Measurements from ENCODE around the gene ZNF219.
A peak's percentile ranks its signal among the peaks of the same experiment; 100 is the strongest.

ZNF219 gene

DNA sequence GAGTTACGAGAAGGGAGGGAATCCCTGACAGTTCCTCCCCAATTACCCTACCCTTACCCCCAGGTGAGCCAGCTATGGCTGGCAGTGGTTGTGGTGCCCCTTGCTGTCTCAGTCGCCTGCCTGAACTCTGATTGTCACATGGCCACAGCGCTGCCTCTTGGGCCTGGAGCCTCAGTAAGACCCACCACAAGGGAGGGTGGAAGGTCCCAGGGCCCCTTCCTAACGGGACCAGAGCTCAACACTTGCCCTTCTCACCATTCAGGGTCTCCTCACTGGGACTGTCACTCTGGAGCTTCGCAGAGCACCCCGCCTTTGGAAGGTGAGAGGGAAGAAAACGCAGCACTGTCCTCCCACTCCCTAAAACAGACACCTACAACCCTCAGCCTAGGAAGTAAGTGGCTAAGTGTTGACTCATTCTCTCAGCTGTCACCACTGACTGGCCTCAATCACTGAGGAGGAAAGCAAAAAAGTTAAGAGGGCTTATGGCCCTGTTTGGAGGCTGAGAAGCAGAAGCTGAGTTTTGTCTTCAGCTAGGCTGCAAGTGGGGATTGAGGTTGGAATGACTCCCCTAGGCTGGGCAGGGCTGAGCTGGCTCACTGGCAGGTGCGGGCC, 3.5 kb upstream of the ZNF219 start:
- no peak for DNase-seq

DNA sequence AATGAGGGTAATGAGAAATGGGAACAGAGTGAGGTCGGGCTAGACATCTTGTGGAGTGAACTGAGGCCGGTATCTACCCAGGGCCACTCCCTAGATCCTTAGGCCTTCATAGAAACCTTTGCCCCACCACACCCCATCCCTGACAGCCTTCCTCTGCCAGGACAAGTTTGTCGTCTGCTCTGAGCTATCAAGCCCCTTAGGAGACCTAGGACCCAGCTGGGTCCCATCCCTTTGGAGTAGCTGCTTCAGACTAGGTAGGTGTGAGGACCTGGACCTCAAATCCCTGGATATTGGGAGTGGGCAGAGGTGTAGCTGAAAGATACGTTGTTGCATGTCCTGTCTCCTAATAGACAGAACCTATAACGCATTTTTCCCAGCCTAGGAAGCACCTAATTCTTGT, 2.5 kb upstream of the ZNF219 start, which contains the start of gene TMEM253:
TMEM253 (plus strand) TSS at position 136 of the 400 bp plus-strand sequence. CDS start 278 bp downstream, outside the sequence.
- DNase-seq: no peak

DNA sequence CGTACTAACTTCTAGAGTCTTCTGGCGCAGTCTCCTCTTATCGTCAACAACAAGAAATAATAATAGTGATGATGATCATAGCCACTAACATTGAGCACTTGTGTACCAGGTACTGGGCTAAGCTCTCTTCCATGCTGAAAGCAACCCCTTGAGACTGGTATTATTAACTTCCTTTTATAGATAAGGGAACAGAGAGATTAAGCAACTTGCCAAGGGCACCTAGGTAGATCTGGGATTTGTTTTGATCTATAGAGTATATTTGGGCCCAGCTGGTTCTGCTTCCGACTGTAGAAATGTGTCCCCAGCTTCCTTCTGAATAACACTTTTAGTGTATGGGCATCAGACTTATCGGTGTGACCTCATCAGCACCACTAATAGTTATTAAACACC, 1.1 kb upstream of the ZNF219 start:
- DNase-seq: no peak

DNA sequence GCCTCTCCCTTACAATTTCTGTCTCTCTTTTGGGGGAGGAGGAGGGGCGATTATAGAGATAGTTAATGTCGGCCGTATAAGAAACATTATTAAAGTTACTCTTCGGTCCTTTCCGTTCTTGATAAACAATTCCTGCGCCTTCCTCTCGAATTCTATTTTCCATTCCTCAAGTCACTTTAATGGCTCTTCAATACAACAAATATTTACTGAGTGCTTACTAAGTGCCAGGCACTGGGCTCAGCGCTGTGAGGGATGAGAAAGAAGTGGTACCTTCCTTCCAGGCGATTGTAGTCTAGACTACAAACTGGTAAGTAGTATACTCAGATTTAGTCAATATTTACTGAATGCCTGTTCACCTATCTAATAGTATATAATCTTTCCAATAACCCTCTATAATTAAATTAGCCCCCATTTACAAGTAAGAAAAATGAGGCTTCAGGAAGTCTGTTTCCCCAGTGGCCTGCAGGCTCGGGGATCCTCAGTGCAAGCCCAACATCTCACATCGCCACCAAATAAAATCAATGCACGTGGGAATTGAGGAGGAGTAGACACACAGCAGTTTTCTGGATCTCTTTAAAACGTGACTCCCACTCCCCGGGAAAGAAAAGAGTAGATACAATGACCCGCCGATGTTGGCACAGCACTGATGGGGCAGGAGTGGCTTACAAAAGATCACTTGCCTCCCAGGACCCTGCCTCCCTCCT, 589 bp upstream of the ZNF219 start:
- no peak for DNase-seq

DNA sequence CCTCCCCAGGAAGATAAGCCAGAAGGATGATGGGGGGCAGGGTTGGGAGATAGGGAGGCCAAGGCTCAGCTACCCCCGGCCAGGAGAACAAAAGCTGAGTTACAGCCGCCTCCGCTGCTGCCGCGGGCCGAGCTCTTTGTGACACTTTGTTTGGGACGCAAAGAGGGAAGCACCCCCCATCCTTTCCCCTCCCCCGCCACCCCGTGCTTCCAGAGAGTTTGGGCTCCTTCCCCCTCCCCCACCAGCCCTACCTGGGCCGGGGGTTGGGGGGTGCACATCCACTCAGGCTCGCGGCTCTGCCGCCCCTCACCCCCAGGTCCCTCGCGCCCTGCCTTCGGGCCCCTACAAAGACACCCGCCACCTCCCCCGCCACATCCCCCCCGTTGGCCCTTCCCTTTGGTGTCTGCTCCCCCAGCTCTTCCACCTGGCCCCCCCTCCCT, 799 bp downstream of the ZNF219 start:
- DNase-seq: no peak

DNA sequence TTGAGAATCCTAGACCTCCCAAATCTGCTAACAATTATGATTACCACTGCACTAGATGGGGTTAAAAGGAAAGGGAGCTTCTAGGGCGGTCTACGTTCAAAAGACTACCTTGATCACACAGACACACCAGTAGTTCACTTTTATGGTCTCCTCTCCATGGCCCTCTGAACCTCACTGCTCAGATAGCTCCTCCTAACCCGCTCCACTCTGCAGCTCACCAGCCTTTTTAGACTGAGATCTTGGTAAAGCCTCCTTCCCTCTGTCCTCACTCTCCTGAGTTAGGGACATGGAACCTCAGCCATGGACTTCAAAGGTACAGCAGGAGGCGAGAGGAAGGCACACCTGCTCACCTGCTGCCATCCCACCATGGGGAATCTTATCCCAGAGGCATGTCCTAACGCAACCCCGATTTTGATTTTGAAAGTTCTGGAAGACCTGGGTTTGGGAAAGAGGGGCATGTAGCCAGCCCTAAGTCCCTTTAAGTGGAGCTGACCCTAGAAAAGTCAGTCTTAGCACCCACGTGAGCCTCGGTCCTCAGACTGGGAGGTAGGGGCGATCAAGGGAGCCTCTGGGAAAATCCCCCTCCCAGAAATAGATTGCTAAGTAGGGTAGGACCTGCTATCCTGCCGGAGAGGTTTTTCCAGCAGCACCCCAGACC, 1.3 kb downstream of the ZNF219 start:
- DNase-seq: no peak

DNA sequence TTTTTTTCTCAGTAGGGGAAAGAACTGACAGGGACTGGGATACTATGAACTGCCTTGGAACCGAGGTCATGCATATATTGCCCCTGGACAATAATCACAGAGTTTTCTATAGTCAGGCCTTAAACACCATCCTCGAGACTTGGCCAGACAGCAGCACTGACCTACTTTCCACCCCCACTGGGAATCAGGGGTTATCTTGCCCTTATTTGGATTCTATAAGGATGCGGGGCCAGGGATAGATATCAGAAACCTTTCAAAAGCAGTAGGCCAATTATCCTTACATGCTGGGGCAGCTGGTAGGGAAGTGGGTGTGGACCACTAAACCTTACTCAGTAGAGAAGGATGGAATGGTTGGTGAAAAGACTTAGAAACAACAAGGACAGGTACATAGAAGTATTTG, 2.0 kb downstream of the ZNF219 start:
- no peak for DNase-seq

DNA sequence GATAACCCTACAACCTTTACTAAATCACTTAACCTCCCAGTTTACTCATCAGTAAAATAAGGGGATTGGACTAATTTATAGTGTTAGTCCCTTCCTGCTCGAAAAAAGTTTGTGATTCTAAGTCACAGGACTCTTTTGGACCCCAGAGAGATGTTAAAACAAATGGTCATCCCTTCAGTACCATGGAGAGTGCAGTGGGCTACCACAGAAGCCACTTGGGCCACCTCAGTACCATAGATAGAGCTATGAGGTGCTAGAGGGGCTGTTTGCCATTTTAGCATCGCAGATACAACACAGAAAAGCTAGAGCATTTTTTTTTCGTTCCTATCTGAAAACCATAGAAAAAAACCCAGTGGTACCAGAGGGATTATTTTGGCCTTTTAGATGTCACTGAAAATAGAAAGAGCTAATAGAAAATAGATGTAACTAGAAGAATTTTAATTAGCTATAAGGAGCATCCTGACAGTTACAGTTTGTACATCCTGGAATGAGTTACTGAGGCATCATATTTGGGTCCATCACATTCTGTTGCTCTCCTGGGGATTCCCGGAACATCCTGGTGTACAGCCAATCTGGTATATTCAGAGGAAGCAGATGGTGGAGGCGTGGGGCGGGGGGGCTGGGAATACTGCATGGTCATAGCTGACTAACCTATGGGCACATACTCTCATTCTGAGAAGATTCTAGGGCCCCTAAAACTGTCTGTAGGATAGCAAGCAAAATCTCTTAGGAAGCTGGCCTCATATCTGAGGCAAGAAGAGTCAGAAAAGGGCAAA, 2.8 kb downstream of the ZNF219 start:
- DNase-seq: no peak

DNA sequence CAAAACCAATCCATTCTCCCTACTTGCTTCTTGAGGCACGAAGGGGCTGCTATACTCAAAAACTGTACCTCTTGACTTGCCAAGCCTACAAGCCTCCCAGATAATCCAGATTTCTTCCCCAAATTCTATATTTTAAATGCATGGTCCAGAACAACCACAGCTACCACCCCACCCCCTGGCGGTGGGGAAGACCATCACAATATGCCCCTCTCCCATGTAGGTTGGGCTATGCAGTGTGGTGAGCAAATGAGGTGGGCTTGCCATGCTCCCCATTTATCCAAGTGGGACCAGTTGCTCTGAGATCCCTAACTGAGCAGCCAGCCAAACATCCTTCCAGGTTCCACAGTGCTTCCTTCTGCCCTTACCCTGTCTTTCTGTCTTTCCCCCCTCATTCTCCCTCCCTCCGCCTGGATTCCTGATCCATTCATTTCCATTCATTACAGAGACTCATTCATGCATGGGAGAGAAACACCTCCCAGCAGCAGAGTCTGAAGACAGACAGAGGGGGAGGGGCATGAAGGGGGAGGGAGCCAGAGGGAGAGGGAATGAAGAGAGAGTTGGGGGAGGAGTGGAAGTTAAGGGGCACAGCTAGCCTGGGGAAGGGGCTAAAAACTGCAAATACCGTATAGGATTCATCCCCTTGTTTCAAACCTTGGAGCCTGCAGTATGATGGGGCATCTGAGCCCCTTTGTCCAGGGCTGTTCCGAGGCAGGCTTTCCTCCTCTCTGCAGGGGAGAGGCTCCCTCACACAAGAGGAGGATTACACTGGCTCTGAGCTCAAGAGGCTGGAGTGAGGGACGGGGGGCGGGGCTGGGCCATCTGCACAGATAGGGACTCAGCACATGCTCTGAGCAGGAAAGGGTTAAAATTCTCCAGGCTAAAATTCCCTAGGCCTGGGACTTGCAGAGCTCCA, 4.4 kb downstream of the ZNF219 start:
- no peak for DNase-seq

DNA sequence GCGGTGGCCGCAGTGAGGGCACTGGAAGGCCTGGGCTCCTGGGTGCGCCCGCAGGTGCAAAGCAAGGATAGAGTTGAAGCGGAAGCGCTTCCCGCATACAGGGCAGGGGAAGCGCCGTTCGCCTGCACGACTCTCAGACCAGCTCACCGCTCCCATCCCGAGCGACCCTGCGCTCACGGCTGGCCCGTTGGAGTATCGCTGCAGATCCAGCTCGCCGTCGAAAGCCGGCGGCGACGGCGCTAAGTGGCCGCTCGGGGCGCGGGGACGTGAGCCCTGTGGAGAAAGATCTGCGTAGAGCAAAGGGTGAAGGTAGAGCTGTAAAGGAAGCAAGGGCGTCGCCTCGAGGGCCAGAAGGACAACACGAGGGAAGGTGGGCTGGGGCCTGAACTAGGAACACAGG, 5.4 kb downstream of the ZNF219 start:
- DNase-seq: no peak

DNA sequence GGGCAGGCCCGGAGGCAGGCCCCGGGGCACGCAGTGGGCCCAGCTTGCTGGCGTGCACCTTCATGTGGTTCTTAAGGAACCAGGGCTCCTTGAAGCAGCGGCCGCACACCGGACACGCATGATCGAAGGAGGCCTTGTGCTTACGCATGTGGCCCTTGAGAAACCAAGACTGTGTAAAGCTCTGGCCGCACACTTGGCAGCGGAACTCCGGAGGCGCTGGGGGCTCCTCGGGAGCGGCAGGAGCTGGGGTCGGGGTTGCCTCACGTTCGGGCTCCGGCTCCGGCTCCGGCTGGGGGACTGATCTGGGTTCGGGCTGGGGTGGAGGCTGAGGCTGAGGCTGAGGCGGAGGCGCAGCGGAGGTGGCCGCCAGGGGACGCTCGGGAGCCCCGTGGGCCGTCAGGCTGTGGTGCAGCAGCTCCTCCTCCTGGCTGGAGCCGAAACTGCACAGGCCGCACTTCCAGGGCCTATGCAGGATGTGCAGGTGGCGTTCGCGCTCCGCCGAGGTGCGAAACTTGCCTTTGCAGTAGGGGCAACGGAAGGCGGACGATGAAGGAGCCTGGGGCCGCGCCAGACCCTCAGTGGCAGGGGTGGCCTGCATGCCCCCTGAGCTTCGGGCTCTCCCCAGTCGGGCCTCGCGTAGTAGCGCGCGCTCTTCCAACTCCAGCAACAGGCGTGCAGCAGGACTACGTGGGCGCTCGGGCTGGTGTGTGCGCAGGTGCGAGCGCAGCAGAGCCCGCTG, 6.0 kb downstream of the ZNF219 start:
- DNase-seq: peak; percentile 82 to 94 (median 88)

DNA sequence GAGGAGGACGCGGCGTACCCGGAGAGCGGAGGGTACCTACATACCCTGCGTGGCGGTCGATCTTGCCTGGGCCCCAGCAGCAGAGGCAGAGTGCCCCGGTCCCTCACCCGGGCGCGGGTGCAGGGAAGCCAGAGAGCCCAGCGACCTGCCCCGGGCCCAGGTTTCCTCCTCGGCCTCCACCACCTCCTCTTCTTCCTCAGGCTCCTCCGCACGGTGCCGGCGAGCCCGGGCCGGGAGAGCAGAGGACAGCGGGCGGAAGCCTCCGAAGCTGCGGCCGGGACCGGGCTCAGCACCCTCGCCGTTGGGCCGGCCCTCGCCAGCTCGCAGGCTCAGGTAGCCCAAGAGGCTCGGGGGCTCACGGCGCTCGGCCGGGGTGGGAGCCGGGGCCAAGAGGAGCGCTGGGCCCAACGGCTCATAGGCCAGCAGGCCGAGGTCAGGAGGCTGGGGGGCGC, 6.6 kb downstream of the ZNF219 start:
- DNase-seq: no peak

DNA sequence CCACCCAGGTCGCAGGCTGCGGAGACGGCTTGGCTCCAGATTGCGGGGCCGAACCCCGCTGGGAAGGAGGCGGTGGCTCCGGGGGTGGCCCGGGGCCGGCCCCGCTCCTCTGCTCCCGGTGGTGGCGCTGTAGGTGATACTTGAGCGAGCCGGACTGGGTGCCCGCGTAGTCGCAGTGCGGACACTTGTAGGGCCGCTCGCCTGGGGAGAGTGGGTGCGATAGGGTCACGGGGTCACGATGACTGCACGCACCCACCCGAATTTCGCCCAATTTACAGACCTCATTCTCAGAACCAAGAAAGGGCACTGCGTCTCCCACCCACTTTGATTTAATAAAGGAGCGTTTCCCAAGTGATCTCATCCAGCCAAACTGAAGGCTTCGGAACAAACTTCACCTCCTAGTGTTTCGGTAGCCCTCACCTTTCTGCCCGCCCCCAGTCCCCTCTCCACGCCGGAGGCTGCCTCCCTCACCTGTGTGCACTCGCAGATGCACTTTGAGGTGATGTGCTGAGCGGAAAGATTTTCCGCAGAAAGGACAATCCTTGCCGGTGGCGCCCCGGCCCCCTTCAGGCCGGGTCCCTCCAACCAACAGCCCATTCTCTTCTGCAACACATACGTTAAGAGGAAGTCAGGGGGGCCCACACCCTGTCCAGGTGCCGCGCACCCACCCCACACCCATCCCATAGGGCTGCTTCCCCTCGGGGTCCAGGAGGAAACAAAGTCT, 7.4 kb downstream of the ZNF219 start:
- DNase-seq: no peak

DNA sequence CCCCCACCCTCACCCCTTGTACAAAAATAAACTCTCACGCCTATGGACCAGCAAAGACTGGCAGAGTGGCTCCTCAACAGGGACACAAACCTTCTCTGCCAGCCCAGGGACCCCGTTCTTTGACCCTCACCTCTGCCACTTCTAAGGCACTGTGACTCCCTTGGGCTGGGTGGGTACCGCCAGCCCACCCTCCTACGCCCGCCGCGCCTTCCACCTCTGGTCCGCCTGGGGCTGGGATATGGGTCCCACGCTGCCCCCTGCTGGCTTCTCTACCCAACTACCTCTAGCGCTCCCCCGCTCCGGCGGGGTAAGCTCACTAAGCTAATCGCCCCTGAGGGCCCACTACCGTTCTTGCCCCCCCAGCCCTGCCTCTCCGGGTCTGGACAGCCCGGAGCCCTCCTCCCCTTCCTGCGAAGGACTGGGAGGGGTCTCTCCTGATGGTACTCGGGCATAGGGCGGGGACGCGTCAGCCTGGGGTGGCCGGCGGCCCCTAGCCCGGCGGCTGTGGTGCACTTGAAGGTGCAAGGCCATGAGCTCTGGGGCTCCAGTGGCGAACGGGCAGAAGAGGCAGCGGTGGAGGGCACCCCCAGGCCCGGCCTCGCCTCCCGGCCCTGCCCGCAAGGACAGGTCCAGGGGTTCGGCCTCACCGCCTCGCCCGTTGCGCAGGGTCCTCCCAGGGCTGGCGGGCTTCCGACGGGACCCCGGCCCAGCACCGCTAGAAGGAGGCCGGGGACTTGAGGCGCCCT, 8.1 kb downstream of the ZNF219 start:
- no peak for DNase-seq

DNA sequence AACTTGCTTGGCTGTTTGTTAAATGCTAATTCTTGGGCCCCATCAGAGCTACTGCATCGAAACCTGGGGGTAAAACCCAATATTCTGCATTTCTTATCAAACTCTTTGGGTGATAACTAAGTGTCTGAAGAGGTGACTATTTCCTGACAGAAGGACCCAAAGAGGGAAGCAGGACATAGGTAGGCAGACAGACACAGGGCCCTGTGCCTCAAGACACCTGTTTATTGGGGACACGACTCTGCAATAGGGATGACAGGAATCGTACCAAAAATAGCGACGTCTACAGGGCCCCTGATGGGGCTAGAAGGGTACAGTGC, 8.6 kb downstream of the ZNF219 start:
- DNase-seq: no peak

DNA sequence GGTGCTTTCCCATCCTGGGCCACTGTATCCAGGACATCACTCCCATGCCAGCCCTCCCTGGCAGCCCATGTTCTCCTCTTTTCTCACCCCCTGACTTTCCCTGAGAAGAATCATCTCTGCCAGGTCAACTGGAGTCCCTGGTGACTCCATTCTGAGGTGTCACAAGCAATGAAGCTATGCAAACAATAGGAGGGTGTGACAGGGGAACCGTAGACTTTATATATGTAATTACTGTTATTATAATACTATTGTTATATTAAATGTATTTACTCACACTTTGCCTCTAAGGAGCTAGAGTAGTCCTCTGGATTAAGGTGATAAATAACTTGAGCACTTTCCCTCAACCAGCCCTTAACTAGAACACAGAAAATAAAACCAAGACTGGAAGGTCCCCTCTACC, 9.2 kb downstream of the ZNF219 start:
- no peak for DNase-seq

DNA sequence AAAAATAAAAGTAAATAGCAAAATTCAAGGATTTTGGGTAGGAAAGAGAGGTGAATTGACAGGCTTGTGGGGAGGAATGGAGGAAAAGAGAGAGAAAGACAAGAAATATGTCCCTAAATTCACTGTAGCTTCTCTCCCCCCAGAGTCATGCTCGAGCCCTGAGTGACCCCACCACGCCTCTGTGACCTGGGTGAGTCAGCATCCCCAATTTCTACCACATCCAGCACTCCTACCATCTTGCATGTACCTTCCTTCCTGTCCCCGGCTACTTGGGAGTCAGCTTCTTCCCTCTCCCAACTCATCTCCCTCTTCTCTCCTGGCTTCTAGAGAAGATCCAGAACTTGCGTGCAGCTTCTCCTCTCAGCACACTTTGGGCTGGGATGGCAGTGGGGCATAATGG, 9.8 kb downstream of the ZNF219 start:
- DNase-seq: no peak

DNA sequence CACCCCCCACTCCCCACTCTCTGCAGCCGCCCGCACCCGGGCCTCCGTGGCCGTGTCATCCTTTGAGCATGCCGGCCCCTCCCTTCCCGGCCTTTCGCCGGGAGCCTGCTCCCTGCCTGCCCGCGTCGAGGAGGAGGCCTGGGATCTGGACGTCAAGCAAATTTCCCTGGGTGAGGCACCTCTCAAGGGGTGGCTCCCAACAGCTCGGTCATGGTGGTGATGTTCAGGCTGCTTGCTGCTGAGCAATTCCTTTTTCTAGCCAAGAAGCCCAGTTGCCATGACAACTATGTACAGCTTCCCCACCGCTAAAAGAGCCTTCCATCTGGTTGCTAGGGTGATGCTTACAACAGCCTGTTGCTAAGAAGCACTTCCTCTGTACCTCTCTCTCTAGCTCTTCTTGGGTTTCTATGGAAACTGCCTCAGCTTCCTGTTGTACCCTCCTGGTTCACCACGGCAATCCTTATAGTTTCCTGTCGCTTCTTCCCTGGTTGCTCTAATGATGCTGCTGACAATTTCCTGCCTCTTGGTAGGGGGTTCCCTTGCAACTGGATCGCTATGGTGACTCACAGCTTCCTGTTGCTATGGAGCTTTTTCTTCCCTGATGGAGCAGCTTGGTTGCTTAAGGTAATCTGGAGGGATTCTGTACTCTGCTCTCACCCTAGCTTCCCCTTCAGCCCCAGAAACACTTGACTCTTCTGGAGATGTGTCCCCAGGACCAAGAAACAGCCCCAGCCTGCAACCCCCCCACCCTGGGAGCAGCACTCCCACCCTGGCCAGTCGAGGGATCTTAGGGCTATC, 11.0 kb downstream of the ZNF219 start:
- peak in 2 of 4 experiments; percentile 27 to 34 for DNase-seq

DNA sequence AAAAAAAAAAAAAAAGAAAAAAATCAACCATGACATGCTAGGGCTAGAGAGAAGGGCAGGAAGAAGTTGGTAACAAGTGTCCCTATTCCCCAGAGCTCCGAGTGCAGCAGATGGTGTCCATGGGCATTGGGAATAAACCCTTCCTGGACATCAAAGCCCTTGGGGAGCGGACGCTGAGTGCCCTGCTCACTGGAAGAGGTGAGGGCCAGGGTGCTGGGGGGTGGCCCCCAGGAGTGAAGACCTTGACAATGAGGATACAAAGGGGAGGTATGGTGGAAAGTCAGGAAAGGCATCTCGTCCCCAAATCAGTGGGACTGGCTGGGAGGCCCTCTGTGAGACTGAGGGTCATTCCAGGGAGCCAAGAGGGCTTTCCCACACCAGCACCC, 11.6 kb downstream of the ZNF219 start:
- DNase-seq: no peak

Measured in activated CD4-positive, CD25-positive, alpha-beta regulatory T cell (primary cell).